Right forelimb (tissue), 1 donor: ENCODE data around the gene PRR4.

Experiments
- DNase-seq: peaks from one replicate; pipeline ENCODE4 v3.0.0-alpha.2; 2018

PRR4 gene, protein sequence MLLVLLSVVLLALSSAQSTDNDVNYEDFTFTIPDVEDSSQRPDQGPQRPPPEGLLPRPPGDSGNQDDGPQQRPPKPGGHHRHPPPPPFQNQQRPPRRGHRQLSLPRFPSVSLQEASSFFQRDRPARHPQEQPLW

DNA sequence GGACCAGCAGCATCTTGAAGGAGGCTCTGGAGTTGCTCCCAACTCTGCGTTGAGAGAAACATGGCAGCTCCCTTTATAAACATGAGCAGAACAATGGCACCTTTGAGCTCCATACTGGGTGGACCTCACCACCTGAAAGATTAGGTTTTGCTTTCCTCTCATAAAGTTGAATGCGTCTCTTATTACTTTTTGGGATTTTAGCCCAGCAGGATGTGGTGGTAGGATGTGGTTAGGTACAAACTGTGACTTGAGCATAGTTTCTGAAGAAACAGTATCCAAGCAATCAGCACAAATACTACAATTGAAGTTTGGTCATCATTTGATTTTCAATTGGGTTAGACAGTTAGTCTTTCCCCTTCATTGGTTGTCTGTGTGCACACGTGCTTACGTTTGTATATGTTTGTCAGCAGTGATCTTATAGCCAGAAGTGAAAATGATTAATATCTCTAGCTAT lies at the start of gene PRR4:
PRR4 (minus strand) TSS at position 51 of the 454 bp plus-strand sequence; CDS start at position 13, 38 bp downstream.
- DNase-seq, result no peak

DNA sequence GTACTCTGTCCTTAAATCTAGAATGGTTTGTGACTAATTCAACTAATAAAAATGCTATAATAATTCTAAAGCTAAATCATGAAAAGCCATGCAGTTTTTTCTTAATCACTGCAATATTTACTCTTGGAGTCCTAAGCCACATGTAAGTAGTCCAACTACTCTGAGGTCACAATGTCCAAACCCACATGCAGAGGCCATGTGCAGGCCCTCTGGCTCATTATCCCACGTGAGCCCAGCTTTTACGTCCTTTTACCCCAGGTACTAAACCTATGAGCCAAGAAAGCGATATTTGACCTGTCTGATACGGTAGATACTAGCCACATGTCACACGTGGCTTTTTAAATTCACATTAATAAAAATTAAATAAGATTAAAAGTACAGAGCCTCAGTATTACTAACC lies 47.6 kb upstream of the PRR4 start:
- no peak for DNase-seq

DNA sequence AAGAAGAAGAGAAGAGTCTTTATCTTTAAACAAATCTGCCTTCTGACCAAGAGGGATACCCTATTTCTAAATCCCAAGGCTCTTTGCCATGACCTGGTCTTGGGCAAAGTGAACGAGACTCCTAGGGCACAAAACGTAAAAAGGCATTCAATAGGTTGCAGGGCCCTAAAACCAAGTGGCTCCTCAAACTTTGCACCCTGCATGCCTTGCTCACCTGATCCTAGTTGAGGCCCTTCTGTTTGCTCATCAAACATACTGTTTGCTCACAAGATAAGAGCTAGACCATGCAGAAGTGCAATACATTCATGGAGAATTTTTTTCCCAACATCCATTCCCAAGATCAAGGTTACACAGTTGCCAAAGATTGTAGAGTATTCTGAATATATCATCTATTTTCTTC lies 42.7 kb upstream of the PRR4 start:
- DNase-seq, result no peak

DNA sequence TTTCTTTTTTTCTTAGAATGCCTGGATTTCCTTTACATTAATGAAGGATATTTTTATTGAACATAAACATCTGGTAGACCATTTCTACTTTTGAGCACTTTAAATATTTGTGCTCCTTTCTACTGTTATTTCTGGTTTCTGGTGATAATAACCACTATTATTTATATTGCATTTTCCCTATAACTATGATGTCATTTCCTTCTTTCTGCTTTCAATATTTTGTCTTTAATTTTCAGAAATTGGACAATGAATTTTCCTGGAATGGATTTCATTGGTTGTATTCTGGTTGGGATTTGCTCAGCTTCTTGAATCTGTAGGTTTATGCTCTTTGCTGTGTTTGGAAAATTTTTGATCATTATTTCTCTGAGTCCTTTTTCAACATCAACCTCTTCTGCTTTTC lies 40.0 kb upstream of the PRR4 start:
- DNase-seq, result no peak

DNA sequence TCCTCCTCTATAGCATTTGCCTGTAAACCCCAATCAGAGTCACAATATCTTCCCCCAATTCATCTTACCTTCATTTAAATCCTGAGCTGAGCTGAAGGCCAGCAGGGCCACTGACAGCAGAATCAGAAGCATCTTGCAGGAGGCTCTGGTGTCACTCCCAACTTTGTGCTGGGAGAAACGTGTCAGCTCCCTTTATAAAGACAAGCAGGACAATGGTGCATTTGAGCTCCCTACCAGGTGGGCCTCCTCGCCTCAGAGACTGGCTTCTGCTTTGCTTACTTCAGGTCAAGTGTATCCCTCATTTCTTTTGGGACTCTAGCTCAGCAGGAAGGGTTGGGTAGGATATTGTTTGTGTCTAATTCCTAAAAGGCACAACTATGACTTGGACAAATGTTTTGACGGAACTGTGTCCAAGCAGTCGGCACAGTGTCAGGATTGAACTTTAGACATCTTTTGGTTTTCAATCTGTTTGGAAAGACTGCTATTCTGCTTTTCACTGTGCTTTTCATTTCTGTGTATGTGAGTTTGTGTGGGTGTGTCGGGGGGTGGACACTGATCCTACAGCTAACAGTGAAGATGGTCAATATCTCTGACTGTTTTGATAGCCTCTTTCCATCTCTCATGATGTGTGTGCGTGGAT lies 34.9 kb upstream of the PRR4 start, which contains the start of gene PRH1:
PRH1 (minus strand) TSS at position 170 of the 640 bp plus-strand sequence; CDS start at position 132, 38 bp downstream.
- DNase-seq, result no peak

DNA sequence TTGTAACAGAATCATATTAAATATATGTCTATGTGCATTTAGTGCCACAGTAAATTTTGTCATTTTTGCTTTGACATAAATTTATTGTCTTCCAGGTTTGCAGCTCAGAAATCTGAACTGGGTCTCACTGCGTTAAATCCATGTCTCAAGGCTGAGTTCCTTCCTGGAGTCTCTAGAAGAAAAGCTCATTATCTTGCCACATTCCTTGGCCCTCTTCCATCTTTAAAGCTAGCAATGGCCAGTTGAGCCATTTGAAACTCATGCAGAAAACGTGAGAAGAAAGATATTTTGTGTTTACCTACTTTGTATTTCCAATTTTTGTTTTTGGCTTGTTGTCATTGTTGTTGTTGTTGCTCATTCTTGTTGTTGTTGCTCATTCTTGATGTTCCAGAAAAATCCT lies 24.1 kb upstream of the PRR4 start:
- DNase-seq, result no peak

DNA sequence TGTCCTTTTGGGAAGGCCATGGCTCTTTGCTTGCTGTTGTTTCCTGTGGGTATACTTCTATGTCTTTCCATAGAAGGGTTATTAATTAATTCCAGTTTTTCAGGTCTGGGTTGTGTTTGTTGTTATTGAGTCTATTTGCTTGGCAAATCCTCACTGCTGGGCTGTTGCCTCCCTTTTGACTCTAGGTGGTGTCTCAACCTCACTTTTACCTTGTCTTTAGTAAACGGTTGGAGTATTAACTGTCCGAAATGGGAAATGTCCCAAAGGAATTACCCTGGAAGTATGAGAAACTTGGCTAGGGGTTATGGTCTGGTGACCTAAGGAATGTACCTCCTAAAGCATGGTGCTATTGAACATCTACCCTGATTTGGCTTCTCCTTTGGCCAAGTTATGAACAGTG lies 18.1 kb upstream of the PRR4 start:
- no peak for DNase-seq

DNA sequence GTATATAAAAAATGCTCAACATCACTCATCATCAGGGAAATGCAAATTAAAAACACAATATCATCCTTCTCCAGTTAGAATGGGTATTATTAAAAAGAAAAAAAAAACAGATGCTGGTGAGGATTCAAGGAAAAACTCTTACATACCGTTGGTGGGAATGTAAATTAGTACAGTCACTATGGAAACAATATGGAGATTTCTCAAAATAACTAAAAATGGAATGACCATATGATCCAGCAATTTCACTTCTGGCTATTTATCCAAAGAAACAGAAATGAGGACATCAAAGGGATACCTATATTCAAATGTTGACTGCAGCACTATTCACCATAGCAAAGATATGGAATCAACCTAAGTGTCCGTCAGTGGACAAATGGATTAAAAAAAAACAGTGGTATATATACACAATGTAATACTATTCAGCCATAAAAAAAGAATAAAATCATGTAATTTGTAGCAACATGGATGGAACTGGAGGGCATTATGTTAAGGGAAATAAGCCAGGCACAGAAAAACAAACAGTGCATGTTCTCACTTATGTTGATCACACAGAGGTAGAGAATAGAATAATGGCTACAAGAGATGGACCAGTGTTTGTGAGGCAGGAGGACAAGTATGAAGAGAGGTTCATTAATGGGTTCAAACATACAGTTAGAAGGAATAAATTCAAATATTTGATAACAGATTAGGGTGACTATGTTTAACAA lies 14.4 kb upstream of the PRR4 start:
- no peak for DNase-seq

DNA sequence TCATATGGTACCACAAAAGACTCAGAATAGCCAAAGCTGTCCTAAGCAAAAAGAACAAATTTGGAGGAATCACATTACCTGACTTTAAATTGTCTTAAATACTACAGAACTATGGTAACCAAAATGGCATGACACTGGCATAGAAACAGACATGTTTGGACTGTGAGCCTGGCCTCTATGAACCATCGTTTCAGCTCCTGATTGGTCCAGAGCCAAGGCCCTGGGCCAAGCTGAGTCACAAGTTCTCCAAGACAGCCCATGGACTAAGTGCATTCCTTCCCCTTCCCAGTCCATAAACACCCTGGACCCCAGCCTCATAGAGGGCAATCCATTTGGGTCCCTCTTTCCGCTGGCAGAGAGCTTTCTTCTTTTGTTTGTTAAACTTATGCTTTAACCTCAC lies 12.1 kb upstream of the PRR4 start:
- DNase-seq, result no peak

DNA sequence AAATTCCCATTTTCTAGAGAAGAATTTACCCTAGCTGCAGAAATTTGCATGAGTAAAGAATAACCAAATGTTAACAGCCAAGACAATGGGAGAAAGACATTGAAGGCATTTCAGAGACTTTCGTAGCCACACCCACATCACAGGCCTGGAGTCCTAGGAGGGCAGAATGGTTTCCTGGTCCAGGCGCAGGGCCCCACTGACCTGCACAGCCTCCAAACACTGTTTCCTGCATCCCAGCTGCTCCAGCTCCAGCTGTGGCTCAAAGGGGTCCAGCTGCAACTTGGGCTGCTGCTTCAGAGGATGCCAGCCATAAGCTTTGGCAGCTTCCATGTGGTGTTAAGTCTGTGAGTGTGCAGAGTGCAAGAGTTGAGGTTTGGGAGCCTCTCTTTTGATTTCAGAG lies 6.5 kb upstream of the PRR4 start:
- no peak for DNase-seq

DNA sequence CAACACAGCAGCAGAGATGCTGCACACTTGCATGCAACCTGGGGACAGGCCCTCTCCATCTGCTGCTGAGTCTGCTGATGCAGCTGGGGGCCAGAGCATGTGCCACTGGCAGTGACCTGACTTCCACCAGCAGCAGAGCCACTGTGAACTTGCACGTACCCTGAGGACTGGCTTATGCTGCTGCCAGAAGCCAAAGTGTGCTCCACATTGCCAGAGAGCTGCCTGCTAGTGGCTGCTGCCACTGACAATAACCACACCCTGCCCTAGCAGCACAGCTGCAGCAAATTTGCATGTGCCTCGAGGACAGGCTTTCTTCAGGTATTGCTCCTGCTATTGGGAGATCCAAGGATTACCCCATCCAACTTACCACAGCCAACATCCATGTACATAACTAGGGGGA lies 4.5 kb upstream of the PRR4 start:
- no peak for DNase-seq

DNA sequence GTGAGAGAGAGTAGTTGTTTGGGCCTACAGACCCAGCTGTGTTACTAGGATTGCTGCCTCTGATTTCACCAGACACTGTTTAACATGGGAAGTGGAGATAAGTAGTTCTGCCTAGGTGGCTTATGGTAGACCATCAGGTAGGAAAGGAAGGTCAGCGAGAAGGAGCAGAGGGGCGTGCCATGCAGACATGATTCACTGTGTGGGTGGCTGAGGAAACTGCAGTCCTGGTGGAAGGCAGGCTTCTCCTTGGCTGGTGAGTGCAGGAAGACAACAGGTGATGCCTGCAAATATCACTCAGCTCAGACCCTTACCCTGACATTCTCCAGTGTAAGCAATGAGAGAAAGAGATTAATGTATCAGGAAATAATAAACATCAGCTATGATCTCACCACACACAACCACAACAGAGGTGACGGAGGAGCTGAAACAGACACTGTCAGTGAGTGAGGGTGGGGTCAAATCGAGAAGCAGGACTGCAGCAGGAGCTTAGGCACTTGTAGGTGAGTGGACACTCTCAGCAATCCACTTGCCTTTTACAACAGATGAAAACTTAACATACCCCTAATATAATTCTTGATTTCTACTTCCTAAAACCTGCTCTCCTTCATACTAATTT lies 2.1 kb upstream of the PRR4 start:
- no peak for DNase-seq

DNA sequence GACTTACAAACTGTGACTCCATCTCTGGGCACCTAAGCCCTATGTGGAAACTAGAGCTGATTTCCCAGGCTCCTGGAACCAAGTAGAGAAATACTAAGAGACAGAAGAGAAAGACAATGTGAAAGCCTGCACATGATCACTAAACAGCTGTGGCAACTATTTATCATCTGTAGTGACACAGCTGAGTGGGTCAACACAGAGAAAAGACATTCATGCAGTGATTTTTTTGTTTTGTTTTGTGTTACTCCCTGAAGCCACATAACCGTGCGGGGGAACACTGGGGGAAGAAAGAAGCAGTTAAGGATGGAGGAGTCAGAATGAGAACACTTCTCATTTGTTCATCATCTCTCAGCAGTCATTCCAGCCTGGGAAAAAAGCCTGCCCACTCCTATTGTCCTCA lies 1.5 kb downstream of the PRR4 start:
- no peak for DNase-seq

DNA sequence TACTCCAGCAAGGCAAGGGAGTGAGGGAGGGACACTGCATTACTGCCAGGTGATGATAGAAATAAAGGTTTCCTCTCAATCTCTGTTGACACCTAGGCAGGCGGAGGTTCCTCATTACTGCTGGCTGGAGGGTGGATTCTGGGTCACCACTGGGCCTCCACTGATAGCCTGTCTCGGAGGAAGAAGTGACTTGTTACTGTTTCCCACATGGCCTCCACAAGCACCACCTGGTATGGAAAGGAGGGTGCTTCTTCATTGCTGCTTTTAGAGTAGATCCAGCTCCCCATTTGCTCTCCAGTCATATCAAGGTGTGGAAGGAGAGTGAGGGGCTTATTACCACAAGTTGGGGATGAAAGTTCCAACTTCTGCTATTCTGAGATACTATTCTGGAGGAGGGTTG lies 6.4 kb downstream of the PRR4 start:
- DNase-seq, result no peak

DNA sequence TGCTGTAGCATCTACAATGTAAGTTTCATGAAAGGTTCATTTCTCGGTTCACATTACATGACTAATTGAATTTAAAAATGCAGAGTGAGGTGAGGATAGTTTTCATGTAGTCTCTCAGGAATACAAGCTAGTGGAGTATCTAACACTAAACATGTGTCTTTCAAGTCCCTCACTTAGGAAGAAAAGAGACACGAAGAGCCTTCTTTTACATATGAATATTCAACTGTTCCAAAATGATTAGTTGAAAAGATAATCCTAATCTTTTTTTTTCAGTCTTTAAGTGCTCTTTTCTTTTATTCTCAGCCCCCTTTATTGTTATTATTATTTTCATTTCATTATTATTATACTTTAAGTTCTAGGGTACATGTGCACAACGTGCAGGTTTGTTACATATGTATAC lies 10.8 kb downstream of the PRR4 start:
- no peak for DNase-seq

DNA sequence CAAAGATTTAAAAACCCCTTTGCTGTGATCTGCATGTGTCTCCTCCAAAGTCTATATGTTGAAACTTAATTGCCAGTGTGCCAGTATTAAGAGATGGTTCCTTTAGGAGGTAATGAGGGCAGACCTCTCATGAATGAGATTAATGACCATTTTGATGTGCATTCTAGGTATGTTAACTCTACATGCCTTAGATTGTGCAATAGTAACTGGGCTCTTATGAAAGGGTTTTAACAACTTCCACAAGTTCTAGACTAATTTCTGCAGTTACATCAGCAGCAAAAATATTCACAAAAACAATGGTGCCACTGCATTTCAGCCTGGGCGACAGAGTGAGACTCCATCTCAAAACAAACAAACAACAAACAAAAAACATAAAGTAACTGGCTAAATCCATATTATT lies 19.3 kb downstream of the PRR4 start:
- DNase-seq, result no peak

DNA sequence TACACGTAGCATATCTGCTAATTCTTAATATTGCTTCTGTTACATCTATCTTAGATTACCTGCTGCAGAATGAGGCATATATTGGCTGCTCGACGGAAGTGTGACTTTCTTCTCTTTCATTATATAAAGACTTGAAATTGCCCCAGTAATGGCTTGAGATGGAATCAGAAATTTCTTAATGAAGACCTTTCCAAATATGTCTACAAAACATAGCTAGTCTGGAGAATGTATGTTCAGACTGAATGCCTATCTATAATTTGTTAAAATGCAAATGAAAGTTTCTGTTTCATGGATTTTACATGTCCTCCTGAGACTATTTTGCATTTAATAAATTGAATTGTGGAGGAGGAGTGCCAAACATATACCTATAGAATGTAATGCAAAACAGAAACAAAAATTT lies 23.0 kb downstream of the PRR4 start, which contains the start of gene TAS2R10:
TAS2R10 (minus strand) TSS at position 101 of the 400 bp plus-strand sequence; CDS start at position 12, 89 bp downstream.
- DNase-seq, result no peak

DNA sequence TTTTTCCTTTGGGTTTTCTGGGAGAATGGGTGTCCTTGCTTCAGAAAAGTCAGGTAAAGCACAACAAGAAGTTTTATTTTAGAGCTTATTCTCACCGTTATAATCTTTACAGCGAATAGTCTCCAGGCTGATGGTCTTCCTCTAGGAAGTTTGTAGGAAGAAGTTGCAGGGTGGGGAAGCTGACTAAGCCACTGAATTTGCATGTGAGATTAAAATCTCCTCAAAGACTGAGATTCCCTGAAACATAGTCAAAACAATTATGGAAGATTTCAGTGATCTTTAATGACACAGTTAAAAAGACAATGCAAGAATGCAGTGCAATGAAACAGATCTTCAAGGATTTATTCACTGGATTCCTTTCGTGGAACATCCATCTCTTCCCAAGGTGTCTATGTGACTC lies 24.3 kb downstream of the PRR4 start:
- no peak for DNase-seq

DNA sequence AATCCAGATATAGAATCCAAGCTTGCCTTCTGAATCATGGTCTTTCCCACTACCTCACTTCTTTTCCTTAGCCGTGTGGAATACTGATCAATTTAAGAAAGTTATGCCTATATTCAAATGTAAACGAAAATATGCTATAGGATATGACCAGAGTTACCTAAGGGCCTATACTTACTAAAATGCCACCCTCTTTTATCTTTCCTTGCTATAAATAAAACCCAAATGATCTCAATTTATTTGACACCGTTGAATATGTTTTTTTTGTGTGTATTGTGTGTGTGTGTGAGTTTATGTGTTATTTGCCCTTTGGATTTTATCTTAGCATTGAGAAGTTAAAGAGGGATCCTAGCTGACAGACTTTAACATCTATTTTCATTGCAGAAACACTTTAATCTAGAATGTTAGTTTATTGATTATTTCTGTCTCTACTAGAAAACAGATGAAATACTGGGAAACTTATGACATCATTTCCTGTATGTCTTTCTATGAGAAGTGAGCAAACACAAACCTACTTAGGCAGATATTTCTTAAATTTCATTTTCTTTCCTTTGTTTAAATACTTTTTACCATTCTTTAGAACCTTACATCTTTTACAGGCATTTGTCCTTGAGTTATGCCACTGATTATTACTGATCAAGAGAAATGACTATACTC lies 37.3 kb downstream of the PRR4 start:
- no peak for DNase-seq

DNA sequence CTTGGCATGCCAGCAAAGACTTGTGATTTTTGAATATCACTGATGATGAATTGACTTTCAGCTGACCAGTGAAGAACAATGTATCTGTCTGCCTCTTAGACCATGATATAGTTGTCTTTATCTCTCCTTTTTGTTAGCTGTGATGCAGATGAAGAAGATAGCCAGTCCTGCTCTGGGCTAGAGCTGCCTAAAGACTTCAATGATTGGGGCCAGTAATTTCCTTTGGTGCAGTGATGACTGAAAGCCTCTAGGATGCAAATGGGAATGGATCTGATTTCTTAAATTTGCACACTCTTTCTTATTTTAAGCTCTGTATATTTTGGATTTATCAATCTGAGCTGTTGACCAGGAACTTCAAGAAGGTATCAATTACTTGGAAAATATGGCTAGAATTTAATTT lies 39.2 kb downstream of the PRR4 start, which contains the start of gene TAS2R9:
TAS2R9 (minus strand) TSS at position 101 of the 400 bp plus-strand sequence; CDS start at position 8, 93 bp downstream.
- DNase-seq, result no peak

DNA sequence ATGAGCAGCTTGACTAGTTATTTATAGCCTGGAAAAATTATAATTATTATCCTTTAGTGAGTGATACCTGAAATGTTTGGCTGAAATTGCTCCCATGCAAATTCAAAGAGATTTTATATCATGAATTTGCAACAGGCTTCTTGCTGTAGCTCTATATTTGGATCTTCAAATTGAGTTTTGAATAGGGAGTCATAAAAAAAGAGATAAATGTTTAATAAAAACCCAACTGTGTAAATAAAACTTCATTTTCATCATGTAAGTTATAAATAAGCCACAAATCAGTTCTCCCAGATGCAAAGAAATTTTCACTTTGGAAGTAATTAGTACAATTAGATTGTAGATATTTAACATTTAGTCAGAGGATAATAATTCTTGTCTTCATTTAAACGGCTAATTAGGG lies 42.1 kb downstream of the PRR4 start, which contains the start of gene TAS2R8:
TAS2R8 (minus strand) TSS at position 101 of the 400 bp plus-strand sequence. CDS start 306 bp downstream, outside the sequence.
- no peak for DNase-seq

DNA sequence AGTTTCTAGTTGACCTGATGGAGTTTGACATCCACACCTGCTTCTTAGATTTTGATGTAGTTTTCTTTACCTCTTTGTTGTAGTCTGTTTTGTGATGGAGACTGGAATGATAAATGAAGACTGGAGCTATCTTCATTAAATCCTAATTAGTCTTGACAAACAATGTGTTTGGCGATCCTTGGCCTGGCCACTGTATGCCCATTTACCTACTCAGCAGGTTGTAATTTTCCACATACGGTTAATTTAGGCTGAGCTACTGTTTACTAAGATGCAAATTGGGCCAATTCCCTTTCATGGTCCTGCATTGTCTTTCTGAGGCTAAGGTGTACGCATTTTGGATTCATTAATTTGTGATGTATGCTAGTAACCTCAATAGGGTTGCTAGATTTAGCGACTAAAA lies 46.7 kb downstream of the PRR4 start, which contains the start of gene TAS2R7:
TAS2R7 (minus strand) TSS at position 41 of the 400 bp plus-strand sequence. CDS start 57 bp downstream, outside the sequence.
- DNase-seq, result no peak

DNA sequence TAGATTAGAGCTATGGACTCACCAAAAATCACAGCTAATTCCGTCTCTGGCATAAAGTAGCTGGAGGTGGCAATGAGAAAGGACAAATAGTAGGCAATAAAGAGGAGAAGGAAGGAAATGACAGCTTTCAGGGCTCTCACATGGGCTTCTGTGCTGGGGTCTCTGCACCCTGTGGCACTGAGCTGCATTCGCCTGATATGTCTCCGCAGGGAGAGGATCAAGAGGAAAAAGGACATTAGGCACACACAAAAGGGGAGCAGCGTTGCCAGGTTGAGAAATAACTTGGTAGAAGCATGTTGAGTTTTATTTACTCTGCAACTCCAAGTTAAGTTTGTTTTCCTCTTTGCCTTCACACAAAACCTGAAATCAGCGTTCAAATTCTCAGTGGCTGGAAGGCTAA lies 47.5 kb downstream of the PRR4 start:
- DNase-seq, result no peak
